Keratinocyte (primary cell): ENCODE data around the gene RNF157. TPM values are rescaled to one million over a fixed set of nuclear protein-coding genes. Genes with fewer than 3 reads are reported as not detected.

Source experiments
- DNase-seq: peaks from one replicate; pipeline ENCODE4 v3.0.0-alpha.2; 2011; ENCODE audit warnings: low read depth, missing footprints, low spot score
- FAIRE-seq: peaks from 2 replicates; lab custom pipeline; 2011; peaks lifted over from hg19 to GRCh38; lab: Jason Lieb, UNC
- H2AFZ ChIP-seq: 2 replicates; pipeline ENCODE4 v1.6.0; 2012; ENCODE audit warnings: low read length, control low read depth, inconsistent platforms; ENCODE audit not compliant: control insufficient read depth
- H3K27ac ChIP-seq: 2 replicates; pipeline ENCODE4 v1.5.1; 2011; ENCODE audit warnings: low read length; ENCODE audit not compliant: control insufficient read depth, insufficient read depth
- H3K27me3 ChIP-seq: 3 replicates; pipeline ENCODE4 v1.6.0; 2011; ENCODE audit warnings: low read length; ENCODE audit not compliant: control insufficient read depth, insufficient read depth; ENCODE audit errors: extremely low read depth
- H3K36me3 ChIP-seq, 2 experiments: 2 replicates in 1 of 2; 3 replicates in 1 of 2; pipeline ENCODE4 v1.5.1; 2011; ENCODE audit warnings: low read length in 2 of 2, mild to moderate bottlenecking in 1 of 2; ENCODE audit not compliant: control insufficient read depth in 2 of 2, insufficient read depth in 2 of 2; ENCODE audit errors: extremely low read depth in 1 of 2
- H3K4me1 ChIP-seq: 3 replicates; pipeline ENCODE4 v1.5.1; 2011; ENCODE audit warnings: low read length; ENCODE audit not compliant: control insufficient read depth, insufficient read depth; ENCODE audit errors: extremely low read depth
- H3K4me2 ChIP-seq: 3 replicates; pipeline ENCODE4 v1.6.0; 2011; ENCODE audit warnings: low read depth, low read length; ENCODE audit not compliant: control insufficient read depth, insufficient read depth; ENCODE audit errors: extremely low read depth
- H3K4me3 ChIP-seq, 3 experiments: fragments of 200-600 bp in 1 of 3; sonication (generic) in 1 of 3; 2 replicates in 2 of 3; 3 replicates in 1 of 3; pipeline ENCODE4 v1.5.1; 2011 to 2016; ENCODE audit warnings: low read length in 3 of 3, mild to moderate bottlenecking in 3 of 3, control low read depth in 2 of 3, inconsistent platforms in 1 of 3, low read depth in 1 of 3, mixed read lengths in 1 of 3, mixed run types in 1 of 3, moderate library complexity in 1 of 3; ENCODE audit not compliant: control insufficient read depth in 2 of 3, insufficient read depth in 2 of 3; ENCODE audit errors: extremely low read depth in 1 of 3
- H3K79me2 ChIP-seq: 2 replicates; pipeline ENCODE4 v1.6.0; 2012; ENCODE audit warnings: low read length; ENCODE audit not compliant: control insufficient read depth, insufficient read depth
- H3K9ac ChIP-seq: 3 replicates; pipeline ENCODE4 v1.6.0; 2011; ENCODE audit warnings: low read length; ENCODE audit not compliant: control insufficient read depth, insufficient read depth; ENCODE audit errors: extremely low read depth
- H3K9me1 ChIP-seq: 3 replicates; pipeline ENCODE4 v1.6.0; 2011; ENCODE audit warnings: low read length; ENCODE audit not compliant: control insufficient read depth, insufficient read depth; ENCODE audit errors: extremely low read depth
- H3K9me3 ChIP-seq: 2 replicates; pipeline ENCODE4 v1.5.1; 2012; ENCODE audit warnings: low read depth, low read length; ENCODE audit not compliant: control insufficient read depth
- H4K20me1 ChIP-seq: 3 replicates; pipeline ENCODE4 v1.6.0; 2011; ENCODE audit warnings: low read length; ENCODE audit not compliant: control insufficient read depth, insufficient read depth; ENCODE audit errors: extremely low read depth
- EZH2 ChIP-seq: IDR thresholded peaks from one replicate; pipeline ENCODE4 v1.6.1; 2012; ENCODE audit warnings: inconsistent platforms, mild to moderate bottlenecking, low read length, moderate library complexity
- dilution Hi-C: fragments of 300-500 bp; cut with MboI; formaldehyde crosslinking; loops from one replicate; pipeline ENCODE4 v1.7.0; 2020; ENCODE audit warnings: low sequenced_read_pairs; ENCODE audit not compliant: extremely low pct_ligation_motif_present
- polyA plus RNA-seq, 5 experiments: library from polyadenylated mRNA; depleted of rRNA in 3 of 5; stranded (reverse) in 3 of 5; stranded (forward) in 1 of 5; unstranded in 1 of 5; fragments of >200 nt; gene quantifications; 1 replicate in 1 of 5; 2 replicates in 3 of 5; 3 replicates in 1 of 5; pipeline versions ENCODE4 v1.2.1 to v1.2.3, GENCODE V29; 2011 to 2012; ENCODE audit warnings: missing spikeins in 2 of 5, low read depth in 1 of 5, low replicate concordance in 1 of 5
- TF ChIP-seq, protein P1 (sequence below), 3 experiments: IDR thresholded peaks in 1 of 3; conservative IDR thresholded peaks in 1 of 3; optimal IDR thresholded peaks in 1 of 3; 2 replicates in 2 of 3; 3 replicates in 1 of 3; pipeline versions ENCODE3 to v1.5.1; 2011; ENCODE audit warnings: low read length in 3 of 3, mild to moderate bottlenecking in 3 of 3, moderate library complexity in 2 of 3, control low read depth in 1 of 3, inconsistent platforms in 1 of 3; ENCODE audit not compliant: insufficient read depth in 2 of 3; ENCODE audit errors: extremely low read depth in 1 of 3

Gene RNF157
- polyA plus RNA-seq, 1 donor (not counting 4 experiments of a cell fraction or from before 2014, with no cell fraction given): not detected

DNA sequence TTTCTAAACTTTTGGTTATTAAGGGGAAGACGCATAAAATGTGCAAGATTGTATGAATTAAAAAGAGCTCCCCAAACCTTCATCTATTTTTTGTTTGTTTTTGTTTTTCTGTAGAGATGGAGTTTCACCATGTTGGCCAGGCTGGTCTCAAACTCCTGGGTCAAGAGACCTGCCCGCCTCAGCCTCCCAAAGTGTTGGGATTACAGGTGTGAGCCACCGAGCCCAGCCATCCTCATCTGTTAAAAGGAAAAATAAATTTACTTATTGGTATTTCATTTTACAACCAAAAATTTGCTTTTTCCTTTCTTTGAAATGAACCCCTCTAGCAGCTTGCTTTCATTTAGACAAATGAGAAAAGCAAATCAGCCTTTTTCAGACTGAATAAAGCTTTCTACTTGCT is 23.2 kb downstream of the RNF157 start:
- FAIRE-seq: no peak
- no peak overlapping the region for H3K9ac ChIP-seq

DNA sequence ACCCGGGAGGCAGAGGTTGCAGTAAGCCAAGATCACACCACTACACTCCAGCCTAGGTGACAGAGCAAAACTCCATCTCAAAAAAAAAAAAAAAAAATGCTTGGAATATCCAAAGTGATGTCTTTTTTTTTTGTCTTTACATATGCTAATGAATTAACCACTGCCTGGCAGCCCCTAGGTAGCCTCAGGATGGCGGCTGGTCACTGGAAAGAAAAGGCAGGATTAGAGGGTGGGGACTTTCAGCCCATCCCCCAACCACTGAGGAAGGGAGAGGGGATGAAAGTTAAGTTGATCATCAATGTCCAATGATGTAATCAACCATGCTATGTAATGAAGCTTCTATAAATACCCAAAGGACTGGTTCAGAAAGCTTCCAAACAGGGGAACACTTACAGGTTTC is 26.8 kb downstream of the RNF157 start:
- Histone ChIP-seq H2AFZ (no peak overlapping the region), H4K20me1 (no peaks in the 10 kb centered on the region), H3K9me1 (no peaks in the 10 kb centered on the region), H3K4me1 (no peaks in the 10 kb centered on the region), H3K79me2 (no peaks in the 10 kb centered on the region), H3K9me3 (no peaks in the 10 kb centered on the region), H3K4me2 (no peak overlapping the region), H3K36me3 (no peaks in the 10 kb centered on the region), H3K27me3 (no peaks in the 10 kb centered on the region), H3K4me3 (no peak overlapping the region), H3K27ac (no peak overlapping the region), H3K9ac (no peak overlapping the region)
- no peak for TF ChIP-seq EZH2
- TF ChIP-seq, protein P1, sequence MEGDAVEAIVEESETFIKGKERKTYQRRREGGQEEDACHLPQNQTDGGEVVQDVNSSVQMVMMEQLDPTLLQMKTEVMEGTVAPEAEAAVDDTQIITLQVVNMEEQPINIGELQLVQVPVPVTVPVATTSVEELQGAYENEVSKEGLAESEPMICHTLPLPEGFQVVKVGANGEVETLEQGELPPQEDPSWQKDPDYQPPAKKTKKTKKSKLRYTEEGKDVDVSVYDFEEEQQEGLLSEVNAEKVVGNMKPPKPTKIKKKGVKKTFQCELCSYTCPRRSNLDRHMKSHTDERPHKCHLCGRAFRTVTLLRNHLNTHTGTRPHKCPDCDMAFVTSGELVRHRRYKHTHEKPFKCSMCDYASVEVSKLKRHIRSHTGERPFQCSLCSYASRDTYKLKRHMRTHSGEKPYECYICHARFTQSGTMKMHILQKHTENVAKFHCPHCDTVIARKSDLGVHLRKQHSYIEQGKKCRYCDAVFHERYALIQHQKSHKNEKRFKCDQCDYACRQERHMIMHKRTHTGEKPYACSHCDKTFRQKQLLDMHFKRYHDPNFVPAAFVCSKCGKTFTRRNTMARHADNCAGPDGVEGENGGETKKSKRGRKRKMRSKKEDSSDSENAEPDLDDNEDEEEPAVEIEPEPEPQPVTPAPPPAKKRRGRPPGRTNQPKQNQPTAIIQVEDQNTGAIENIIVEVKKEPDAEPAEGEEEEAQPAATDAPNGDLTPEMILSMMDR (optimal IDR thresholded peaks at IDR 0.05 in 1 of 3, IDR thresholded peaks at IDR 0.05 in 1 of 3, conservative IDR thresholded peaks at IDR 0.05 in 1 of 3; ENCODE audit: extremely low read depth in 1 of 3, insufficient read depth in 2 of 3, low read length in 3 of 3): no peak
- no peak for DNase-seq
- no peak for FAIRE-seq
- dilution Hi-C loops: no loop called here

More for the DNA sequence above, 23.2 kb downstream of the RNF157 start:
- no peaks in the 10 kb centered on the region for H3K79me2 ChIP-seq
- H3K9me3 ChIP-seq: no peaks in the 10 kb centered on the region
- no peak for TF ChIP-seq EZH2
- TF ChIP-seq, protein P1 (optimal IDR thresholded peaks at IDR 0.05 in 1 of 3, IDR thresholded peaks at IDR 0.05 in 1 of 3, conservative IDR thresholded peaks at IDR 0.05 in 1 of 3; ENCODE audit: extremely low read depth in 1 of 3, insufficient read depth in 2 of 3, low read length in 3 of 3): no peak
- no peak for DNase-seq
- H3K9me1 ChIP-seq: no peaks in the 10 kb centered on the region
- H3K4me1 ChIP-seq: no peaks in the 10 kb centered on the region
- H3K27me3 ChIP-seq: no peaks in the 10 kb centered on the region
- no peak overlapping the region for H3K4me2 ChIP-seq
- dilution Hi-C loops: no loop called here
- H3K4me3 ChIP-seq: no peak overlapping the region
- no peak overlapping the region for H3K27ac ChIP-seq
- H2AFZ ChIP-seq: no peak overlapping the region
- H4K20me1 ChIP-seq: no peaks in the 10 kb centered on the region
- H3K36me3 ChIP-seq: no peaks in the 10 kb centered on the region
